Panc1 (cell line): ENCODE results near the gene GGCX. TPM values are rescaled to one million over a fixed set of nuclear protein-coding genes. Genes with fewer than 3 reads are reported as not detected.

Source experiments
- ATAC-seq: fragments of 200-7000 bp; cut with Tn5 transposase; 2 replicates; pipeline ENCODE4 v1.9.1; 2020; ENCODE audit warnings: mild to moderate bottlenecking, moderate library complexity
- BruUV-seq: library from RNA; stranded (reverse); fragments of 400-500 nt; replicated peaks from 2 replicates; lab custom pipeline; 2021; lab: Mats Ljungman, UMichigan
- CTCF ChIA-PET: fragments of 300-600 bp; sonication (Branson Sonifier 250); formaldehyde crosslinking; loops from one replicate; lab custom pipeline; 2022; ENCODE audit warnings: antibody characterized with exemption; lab: Charles Lee
- POLR2A ChIA-PET: fragments of 300-600 bp; sonication (Branson Sonifier 250); formaldehyde crosslinking; loops from one replicate; lab custom pipeline; 2022; ENCODE audit warnings: antibody characterized with exemption; lab: Charles Lee
- DNase-seq: peaks from one replicate; pipeline ENCODE4 v3.0.0-alpha.2; 2010; ENCODE audit warnings: low read depth, low spot score
- H3K27ac ChIP-seq: 2 replicates; pipeline ENCODE4 v1.5.1; 2011; ENCODE audit warnings: mild to moderate bottlenecking, low read length, inconsistent platforms
- H3K27me3 ChIP-seq: fragments of 200-500 bp; sonication (Bioruptor generic); 2 replicates; pipeline ENCODE4 v1.6.0; 2014; ENCODE audit warnings: low read length, inconsistent platforms; ENCODE audit not compliant: control insufficient read depth, insufficient read depth
- H3K36me3 ChIP-seq: fragments of 200-500 bp; sonication (Bioruptor generic); 2 replicates; pipeline ENCODE4 v1.5.1; 2014; ENCODE audit warnings: inconsistent platforms, mild to moderate bottlenecking, low read length, moderate library complexity; ENCODE audit not compliant: control insufficient read depth, insufficient read depth
- H3K4me1 ChIP-seq: 2 replicates; pipeline ENCODE4 v1.5.1; 2011; ENCODE audit warnings: inconsistent platforms, mild to moderate bottlenecking, low read length, moderate library complexity; ENCODE audit not compliant: control insufficient read depth, insufficient read depth
- H3K4me3 ChIP-seq, 2 experiments: 2 replicates each; pipeline ENCODE4 v1.5.1; 2011 to 2012; ENCODE audit warnings: low read depth in 2 of 2, low read length in 2 of 2, mild to moderate bottlenecking in 2 of 2, inconsistent platforms in 1 of 2, moderate library complexity in 1 of 2
- H3K9me3 ChIP-seq: fragments of 200-500 bp; sonication (Bioruptor generic); 2 replicates; pipeline ENCODE4 v1.5.1; 2014; ENCODE audit warnings: low read depth, mild to moderate bottlenecking, inconsistent platforms, low read length, moderate library complexity; ENCODE audit not compliant: control insufficient read depth, insufficient read depth
- POLR2AphosphoS5 ChIP-seq: IDR thresholded peaks from 2 replicates; pipeline ENCODE4 v1.6.1; 2012; ENCODE audit warnings: mild to moderate bottlenecking, low read depth, low read length, moderate library complexity
- SIN3A ChIP-seq: IDR thresholded peaks from 2 replicates; pipeline ENCODE4 v1.6.1; 2012; ENCODE audit warnings: low read depth, mild to moderate bottlenecking, low read length, moderate library complexity, borderline replicate concordance; ENCODE audit not compliant: insufficient read depth
- TCF7L2 ChIP-seq: IDR thresholded peaks from 2 replicates; pipeline ENCODE4 v1.6.1; 2011; ENCODE audit warnings: mild to moderate bottlenecking, low read depth, low read length, inconsistent platforms
- in situ Hi-C: cut with HindIII; loops from 2 replicates; pipeline ENCODE4 v1.10.0; 2016; ENCODE audit warnings: low sequenced_read_pairs, low pct_unique_long_range_greater_than_20kb
- intact Hi-C: fragments of 100-400 bp; cut with micrococcal nuclease; formaldehyde crosslinking; loops from one replicate; pipeline ENCODE4 v1.10.0; 2022; ENCODE audit not compliant: unreplicated experiment
- total RNA-seq: library from RNA; stranded (reverse); gene quantifications from one replicate; pipeline ENCODE4 v1.2.1, GENCODE V29; 2021; ENCODE audit not compliant: unreplicated experiment
- TF ChIP-seq, protein P1 (sequence below): fragments of 450-650 bp; IDR thresholded peaks from 2 replicates; pipeline ENCODE4 v1.5.1; 2017; ENCODE audit warnings: mild to moderate bottlenecking
- TF ChIP-seq, protein P2 (sequence below), 2 experiments: IDR thresholded peaks; 2 replicates each; pipeline ENCODE4 v1.6.1; 2011 to 2012; ENCODE audit warnings: low read depth in 2 of 2, control low read depth in 1 of 2, low read length in 1 of 2, mild to moderate bottlenecking in 1 of 2, moderate library complexity in 1 of 2; ENCODE audit not compliant: insufficient read depth in 1 of 2

Gene GGCX
- total RNA-seq, 1 experiment from 2014 or later, result 64.1 TPM

- TF ChIP-seq, protein P1, sequence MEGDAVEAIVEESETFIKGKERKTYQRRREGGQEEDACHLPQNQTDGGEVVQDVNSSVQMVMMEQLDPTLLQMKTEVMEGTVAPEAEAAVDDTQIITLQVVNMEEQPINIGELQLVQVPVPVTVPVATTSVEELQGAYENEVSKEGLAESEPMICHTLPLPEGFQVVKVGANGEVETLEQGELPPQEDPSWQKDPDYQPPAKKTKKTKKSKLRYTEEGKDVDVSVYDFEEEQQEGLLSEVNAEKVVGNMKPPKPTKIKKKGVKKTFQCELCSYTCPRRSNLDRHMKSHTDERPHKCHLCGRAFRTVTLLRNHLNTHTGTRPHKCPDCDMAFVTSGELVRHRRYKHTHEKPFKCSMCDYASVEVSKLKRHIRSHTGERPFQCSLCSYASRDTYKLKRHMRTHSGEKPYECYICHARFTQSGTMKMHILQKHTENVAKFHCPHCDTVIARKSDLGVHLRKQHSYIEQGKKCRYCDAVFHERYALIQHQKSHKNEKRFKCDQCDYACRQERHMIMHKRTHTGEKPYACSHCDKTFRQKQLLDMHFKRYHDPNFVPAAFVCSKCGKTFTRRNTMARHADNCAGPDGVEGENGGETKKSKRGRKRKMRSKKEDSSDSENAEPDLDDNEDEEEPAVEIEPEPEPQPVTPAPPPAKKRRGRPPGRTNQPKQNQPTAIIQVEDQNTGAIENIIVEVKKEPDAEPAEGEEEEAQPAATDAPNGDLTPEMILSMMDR, result no peak
- TF ChIP-seq POLR2AphosphoS5, result no peak
- TF ChIP-seq SIN3A, result no peak
- TF ChIP-seq, protein P2, sequence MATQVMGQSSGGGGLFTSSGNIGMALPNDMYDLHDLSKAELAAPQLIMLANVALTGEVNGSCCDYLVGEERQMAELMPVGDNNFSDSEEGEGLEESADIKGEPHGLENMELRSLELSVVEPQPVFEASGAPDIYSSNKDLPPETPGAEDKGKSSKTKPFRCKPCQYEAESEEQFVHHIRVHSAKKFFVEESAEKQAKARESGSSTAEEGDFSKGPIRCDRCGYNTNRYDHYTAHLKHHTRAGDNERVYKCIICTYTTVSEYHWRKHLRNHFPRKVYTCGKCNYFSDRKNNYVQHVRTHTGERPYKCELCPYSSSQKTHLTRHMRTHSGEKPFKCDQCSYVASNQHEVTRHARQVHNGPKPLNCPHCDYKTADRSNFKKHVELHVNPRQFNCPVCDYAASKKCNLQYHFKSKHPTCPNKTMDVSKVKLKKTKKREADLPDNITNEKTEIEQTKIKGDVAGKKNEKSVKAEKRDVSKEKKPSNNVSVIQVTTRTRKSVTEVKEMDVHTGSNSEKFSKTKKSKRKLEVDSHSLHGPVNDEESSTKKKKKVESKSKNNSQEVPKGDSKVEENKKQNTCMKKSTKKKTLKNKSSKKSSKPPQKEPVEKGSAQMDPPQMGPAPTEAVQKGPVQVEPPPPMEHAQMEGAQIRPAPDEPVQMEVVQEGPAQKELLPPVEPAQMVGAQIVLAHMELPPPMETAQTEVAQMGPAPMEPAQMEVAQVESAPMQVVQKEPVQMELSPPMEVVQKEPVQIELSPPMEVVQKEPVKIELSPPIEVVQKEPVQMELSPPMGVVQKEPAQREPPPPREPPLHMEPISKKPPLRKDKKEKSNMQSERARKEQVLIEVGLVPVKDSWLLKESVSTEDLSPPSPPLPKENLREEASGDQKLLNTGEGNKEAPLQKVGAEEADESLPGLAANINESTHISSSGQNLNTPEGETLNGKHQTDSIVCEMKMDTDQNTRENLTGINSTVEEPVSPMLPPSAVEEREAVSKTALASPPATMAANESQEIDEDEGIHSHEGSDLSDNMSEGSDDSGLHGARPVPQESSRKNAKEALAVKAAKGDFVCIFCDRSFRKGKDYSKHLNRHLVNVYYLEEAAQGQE (IDR thresholded peaks at IDR 0.05; ENCODE audit: insufficient read depth in 1 of 2, low read depth in 2 of 2, low read length in 1 of 2), result no peak
- TF ChIP-seq TCF7L2, result no peak
- peaks cover 27% of the 10 kb centered on the region for H3K4me1 ChIP-seq
- in situ Hi-C loops, result no loop called here
- no TSS peak for BruUV-seq
- ATAC-seq (peak; percentile 52), DNase-seq (no peak)
- peak overlapping the region; percentile 89 for H3K27ac ChIP-seq
- H3K27me3 ChIP-seq, result no peaks in the 10 kb centered on the region
- intact Hi-C loops, result no loop called here
- ChIA-PET CTCF (no interaction called here), POLR2A (interaction anchor here (0.6 kb wide), 1 partner anchor 9 kb away, joined by 3 read pairs; no protein-coding TSS in a partner anchor)
- H3K4me3 ChIP-seq, result peak overlapping the region; percentile 49 to 66
- no peaks in the 10 kb centered on the region for H3K36me3 ChIP-seq
- H3K9me3 ChIP-seq, result no peaks in the 10 kb centered on the region
These were observed 17.2 kb upstream of the GGCX start for GRCh38 chr2:85578243-85579180.

GRCh38 chr2:85577386-85578242, 16.3 kb upstream of the GGCX start, which contains the start of gene VAMP8:
TSS of gene VAMP8 (plus strand) at chr2:85577586. CDS start at chr2:85577647, 61 bp downstream.
- peak; percentile 27; the same call in 1 of the 2 replicates for TF ChIP-seq POLR2AphosphoS5
- TF ChIP-seq, protein P2 (IDR thresholded peaks at IDR 0.05; ENCODE audit: insufficient read depth in 1 of 2, low read depth in 2 of 2, low read length in 1 of 2), result no peak
- peak; percentile 83 for TF ChIP-seq SIN3A
- ChIA-PET CTCF (no interaction called here), POLR2A (interaction anchor here (0.6 kb wide), 2 partner anchors 9 to 80 kb away, joined by 3 to 9 read pairs; no protein-coding TSS in a partner anchor)
- intact Hi-C loops, result no loop called here
- no peaks in the 10 kb centered on the region for H3K9me3 ChIP-seq
- no peaks in the 10 kb centered on the region for H3K27me3 ChIP-seq
- peak within 1 kb of the TSS; percentile 49 to 66 for H3K4me3 ChIP-seq
- in situ Hi-C loops, result no loop called here
- no peaks in the 10 kb centered on the region for H3K36me3 ChIP-seq
- ATAC-seq, result peak; percentile 87
- no peak for DNase-seq
- H3K27ac ChIP-seq, result peak within 1 kb of the TSS; percentile 89
- peaks cover 27% of the 10 kb centered on the region for H3K4me1 ChIP-seq
- BruUV-seq, result no TSS peak
